Astrocyte of the cerebellum (primary cell): ENCODE results near the gene SORCS2.

Experiments used
- DNase-seq: peaks from one replicate; pipeline ENCODE4 v3.0.0-alpha.2; 2011; ENCODE audit warnings: low read depth
- H3K4me3 ChIP-seq: 2 replicates; pipeline ENCODE4 v1.5.1; 2011; ENCODE audit warnings: mild to moderate bottlenecking, low read depth, low read length, moderate library complexity
- in situ Hi-C: cut with HindIII; loops from 2 replicates; pipeline ENCODE4 v1.10.0; 2017; ENCODE audit warnings: low sequenced_read_pairs
- TF ChIP-seq, protein P1 (sequence below): IDR thresholded peaks from 2 replicates; pipeline ENCODE4 v1.5.1; 2012; ENCODE audit warnings: low read length, low read depth, moderate library complexity, mild to moderate bottlenecking; ENCODE audit errors: missing control alignments

Gene SORCS2

GRCh38 chr4:7389101-7389701, 196.9 kb downstream of the SORCS2 start:
- no peak for DNase-seq
- TF ChIP-seq, protein P1, sequence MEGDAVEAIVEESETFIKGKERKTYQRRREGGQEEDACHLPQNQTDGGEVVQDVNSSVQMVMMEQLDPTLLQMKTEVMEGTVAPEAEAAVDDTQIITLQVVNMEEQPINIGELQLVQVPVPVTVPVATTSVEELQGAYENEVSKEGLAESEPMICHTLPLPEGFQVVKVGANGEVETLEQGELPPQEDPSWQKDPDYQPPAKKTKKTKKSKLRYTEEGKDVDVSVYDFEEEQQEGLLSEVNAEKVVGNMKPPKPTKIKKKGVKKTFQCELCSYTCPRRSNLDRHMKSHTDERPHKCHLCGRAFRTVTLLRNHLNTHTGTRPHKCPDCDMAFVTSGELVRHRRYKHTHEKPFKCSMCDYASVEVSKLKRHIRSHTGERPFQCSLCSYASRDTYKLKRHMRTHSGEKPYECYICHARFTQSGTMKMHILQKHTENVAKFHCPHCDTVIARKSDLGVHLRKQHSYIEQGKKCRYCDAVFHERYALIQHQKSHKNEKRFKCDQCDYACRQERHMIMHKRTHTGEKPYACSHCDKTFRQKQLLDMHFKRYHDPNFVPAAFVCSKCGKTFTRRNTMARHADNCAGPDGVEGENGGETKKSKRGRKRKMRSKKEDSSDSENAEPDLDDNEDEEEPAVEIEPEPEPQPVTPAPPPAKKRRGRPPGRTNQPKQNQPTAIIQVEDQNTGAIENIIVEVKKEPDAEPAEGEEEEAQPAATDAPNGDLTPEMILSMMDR: no peak
- no peak overlapping the region for H3K4me3 ChIP-seq
- in situ Hi-C loops: no loop called here

GRCh38 chr4:7389719-7390118, 197.4 kb downstream of the SORCS2 start:
- in situ Hi-C loops: no loop called here
- TF ChIP-seq, protein P1: no peak
- no peak for DNase-seq

DNA sequence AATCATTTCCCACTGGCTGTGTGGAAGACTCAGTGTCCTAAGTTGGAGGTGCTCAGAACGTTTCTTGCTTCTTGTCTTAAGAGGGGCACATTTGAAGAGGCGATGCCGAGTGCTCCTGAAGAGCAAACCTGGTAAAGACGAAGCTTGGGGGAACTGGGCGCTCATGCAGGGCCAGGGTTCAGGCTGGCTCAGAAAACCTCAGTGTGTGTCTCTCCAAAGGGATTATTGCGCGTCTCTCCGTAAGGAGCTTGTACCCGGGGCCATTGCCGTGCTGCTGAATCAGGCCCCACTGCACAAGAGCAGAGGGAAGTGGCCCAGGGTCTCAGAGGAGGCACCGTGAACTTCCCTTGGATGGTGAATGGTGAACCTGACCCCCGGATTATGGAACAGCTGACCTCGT, 198.0 kb downstream of the SORCS2 start:
- no peak overlapping the region for H3K4me3 ChIP-seq
- DNase-seq: no peak
- in situ Hi-C loops: no loop called here
- TF ChIP-seq, protein P1: no peak

More at GRCh38 chr4:7389719-7390118, 197.4 kb downstream of the SORCS2 start:
- no peak overlapping the region for H3K4me3 ChIP-seq

DNA sequence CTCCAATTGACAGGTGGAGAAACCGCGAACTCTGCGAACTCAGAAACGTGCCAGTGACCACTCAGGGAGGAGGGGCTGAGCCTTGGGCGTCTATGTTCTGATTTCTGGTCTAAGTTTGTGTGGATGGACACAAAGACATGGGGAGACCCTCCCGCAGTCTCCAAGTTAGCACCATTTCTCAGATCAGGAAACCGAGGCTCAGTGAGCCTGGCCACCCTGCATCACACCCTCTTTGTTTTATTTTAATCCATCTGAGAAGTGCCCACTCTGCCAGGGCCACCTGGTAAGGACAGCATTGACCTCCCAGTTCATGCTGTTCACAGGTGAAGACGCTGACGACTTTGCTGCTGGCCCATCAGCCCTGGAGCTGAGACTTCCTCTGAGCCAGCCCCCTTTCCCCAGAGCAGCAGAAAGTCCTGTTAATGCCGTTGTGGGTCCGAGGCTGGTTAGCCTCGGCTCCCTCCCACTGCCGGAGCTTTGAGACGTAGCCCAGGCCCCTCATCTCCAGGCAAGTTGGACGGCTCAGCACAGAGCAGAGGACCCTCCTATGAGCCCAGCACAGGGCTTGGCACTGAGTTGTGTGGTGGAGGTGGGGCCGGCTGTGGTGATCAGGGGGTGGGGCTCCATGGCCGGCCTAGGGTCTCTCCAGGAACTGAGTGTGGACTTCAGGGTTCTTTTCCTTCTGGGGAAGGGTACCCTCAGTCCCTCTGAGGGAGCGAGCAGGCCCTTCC, 198.7 kb downstream of the SORCS2 start:
- DNase-seq: no peak
- H3K4me3 ChIP-seq: no peak overlapping the region
- in situ Hi-C loops: no loop called here
- TF ChIP-seq, protein P1: no peak

DNA sequence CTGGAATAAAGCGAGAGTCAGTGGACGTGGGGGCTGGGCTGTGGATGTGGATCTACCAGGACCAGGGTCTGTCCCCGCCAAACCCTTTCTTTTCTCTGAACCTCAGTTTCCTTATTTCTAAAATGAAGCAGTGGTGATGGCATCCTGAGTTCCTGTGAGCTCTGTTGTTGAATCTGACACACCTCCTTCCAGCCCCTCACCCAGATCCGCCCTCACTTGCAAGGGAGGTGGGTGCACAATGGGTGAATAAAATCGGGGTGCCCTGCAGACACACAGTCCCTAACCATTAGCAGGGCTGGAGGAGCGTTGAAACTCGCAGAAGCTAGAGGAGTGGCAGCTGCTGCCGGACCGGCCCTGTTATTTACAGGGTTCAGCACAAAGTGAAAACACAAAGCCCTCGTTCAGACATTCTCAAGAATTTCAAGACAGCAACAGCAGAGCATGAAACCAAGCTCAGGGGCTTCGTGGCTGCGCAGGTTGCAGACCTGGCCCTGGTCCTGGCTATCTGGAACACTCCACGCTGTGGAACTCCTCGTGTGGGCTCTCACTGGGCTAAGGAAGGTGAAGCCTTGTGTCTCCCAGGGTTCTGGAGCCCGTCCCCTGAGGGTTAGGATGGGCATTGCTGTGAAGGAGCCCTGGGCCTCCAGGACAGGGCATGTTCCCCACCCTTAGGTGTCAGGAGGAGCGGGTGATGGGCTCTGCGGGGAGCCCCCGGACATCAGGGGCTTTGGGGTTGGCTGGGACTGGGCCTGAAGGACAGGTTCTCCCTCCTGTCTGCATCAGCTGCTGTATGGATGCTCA, 199.5 kb downstream of the SORCS2 start:
- in situ Hi-C loops: no loop called here
- DNase-seq: no peak
- H3K4me3 ChIP-seq: no peak overlapping the region
- TF ChIP-seq, protein P1: no peak

DNA sequence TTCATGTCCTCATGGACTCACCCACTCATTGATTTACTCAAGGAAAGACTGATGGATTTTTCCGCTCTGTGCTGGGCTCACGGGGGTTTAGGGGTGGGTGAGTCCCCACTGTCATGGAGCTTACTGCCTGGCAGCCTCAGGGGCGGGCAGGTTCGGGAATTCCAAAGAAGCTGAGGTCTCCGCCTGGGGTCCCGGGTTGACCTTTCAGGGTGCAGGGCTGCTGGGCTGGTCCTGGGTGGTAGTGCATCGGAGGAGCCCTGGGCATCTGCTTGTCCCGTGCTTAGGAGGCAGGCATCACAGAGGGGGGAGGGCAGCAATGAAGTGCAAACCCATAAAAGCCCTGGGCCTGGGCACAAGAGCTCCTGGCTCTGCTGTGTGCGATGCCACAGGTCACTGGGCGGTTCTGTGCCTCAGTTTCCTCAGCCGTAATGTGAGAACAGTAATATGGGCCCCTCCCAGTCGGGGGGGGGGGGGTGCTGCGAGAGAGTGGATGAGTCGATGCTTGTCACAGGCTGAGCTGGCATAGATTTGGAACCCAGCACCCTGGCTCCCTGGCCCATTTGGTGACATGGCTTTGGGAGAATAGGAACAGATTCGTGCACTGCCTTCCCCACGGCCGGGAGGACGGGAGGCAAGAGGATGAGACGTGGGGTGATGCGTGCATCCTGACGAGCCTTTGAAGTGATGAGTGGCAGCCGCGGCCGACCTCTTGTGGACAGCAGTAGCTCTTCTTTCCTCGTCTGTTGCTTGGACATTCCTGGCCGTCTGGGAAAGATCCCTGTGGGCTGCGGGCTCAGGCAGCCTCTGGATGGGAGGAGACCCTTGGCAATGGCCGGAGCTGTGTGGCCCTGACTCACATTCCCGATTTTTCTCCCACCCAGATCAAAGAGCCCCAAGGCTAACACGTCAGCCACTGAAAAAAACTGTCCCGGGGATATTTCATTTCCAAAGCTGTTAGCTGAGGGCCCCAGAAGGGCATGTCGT, 200.4 kb downstream of the SORCS2 start:
- in situ Hi-C loops: no loop called here
- no peak overlapping the region for H3K4me3 ChIP-seq
- DNase-seq: peak; percentile 28
- TF ChIP-seq, protein P1: peak; percentile 24
